Stimulated activated CD8-positive, alpha-beta memory T cell treated with anti-CD3 and anti-CD28 coated beads, Interleukin-2, amount 100 ng/mL, for 1 hour (primary cell): ENCODE data around the gene BDNF.
"Not testable (repeated sequence)": the region's sequence is repeated elsewhere in the genome, so short reads cannot be mapped to it uniquely, and the experiment has no call there.

ENCODE experiments used
- DNase-seq, 2 donors: peaks; one replicate each; pipeline ENCODE4 v3.0.0-alpha.2; 2020; ENCODE audit warnings: low read depth in 2 of 2

Gene BDNF

DNA sequence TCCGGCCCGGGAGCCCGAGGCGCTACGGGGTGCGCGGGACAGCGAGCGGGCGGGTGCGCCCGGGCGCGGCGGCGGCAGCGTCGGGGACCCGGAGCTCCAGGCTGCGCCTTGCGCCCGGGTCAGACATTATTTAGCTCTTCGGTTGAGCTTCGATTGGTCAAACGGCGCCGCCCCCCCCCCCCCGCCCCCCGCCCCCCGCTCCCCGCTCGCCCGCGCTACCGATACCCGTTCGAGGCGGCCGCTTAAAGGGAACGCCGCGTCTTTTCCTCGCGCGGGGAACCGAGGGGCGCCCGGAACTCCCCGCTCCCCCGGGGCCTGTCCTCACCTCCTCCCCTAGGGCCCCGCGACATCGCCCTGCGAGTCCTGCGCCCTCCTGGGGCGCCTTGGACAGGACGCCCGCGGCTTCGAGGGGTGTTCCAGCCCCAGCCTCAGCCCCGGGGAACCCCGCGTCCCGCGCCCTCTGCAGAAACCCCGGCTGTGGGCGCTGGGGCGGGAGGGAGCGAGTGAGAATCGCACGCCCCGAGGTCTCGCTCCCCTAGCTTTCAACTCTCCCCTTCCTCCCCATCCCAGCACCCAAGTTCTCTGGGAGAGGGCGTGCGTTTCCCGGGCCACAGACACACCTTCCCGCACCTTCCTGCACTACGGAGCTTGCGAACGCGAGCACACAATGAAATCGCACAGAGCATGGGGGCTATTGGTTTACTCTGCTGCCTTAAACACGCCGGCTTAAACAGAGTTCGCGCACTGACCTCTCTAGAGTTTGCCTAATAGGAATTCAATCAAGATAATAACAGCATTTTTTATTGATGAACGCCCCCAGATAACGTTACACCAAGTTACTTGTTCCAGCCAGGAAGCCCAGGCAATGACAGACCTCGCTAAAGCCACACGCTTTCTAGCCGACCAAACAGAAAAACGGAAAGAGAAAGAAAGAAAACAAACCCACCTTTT, at the start of gene BDNF:
Gene BDNF, minus strand, starts transcription at position 105 of the 951 bp plus-strand sequence. CDS start 41,891 bp downstream, outside the sequence.
- no peak for DNase-seq

DNA sequence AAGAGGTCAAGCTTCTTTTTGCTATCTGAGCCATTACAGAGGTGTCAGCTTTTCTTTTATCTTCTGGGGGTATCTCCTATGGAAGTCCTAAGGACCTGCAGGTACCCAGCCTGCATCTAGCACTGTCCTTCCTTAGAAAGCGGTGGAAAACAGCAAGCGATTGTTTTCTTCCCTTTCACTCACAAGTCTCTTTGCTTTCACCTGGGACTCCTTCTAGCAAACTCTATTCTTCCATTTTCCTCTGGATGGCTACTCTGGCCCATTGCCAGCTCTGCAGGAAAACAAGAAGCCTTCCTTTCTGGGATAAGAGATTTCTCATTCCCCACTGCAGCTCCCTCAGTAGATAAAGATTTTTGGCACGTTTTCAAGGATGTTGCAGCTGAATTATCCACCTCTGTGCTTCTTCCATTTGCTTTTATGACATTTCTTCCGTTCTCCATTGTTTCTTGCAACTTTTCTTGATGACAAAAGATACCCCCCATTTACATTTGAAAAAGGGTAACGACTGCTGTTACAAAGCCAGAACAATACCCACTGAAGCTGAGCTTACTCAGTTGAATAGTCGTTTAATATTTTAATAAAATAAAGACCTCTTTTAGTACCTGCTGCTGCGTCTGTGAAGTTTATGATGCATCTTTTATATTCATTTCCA, 40.2 kb upstream of the BDNF start:
- DNase-seq: no peak

DNA sequence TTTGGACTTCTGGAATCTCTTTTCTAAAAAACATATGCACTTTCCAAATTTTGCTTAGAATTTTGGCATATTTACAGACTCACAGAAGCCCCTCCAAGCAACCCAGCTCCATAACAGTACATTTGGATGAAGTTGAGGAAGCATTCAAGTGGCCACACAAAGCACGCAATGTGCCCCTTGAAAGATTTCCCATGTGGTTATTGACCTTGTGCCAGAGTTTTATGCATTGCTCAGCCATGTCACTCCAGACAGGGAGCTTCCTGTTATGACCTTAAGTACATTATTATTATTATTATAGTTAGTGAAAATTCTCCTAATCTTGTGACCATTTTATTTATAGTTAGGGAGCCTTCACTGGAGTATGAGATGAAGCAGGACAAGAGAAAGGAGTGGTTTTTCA, 35.0 kb upstream of the BDNF start:
- no peak for DNase-seq

DNA sequence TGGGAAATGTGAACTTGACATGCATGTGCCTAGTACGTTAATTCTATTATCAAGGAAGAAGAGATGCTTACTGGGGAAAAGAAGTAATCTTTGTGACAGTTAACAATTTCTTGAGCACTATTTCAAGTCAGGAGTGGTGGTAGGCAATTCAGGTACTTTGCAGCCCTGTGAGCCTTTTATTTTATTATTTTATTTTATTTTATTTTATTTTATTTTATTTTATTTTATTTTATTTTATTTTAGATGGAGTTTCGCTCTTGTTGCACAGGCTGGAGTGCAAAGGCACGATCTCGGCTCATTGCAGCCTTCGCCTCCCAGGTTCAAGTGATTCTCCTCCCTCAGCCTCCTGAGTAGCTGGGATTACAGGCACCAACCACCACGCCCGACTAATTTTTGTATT, 31.5 kb upstream of the BDNF start:
- not testable (repeated sequence) for DNase-seq

DNA sequence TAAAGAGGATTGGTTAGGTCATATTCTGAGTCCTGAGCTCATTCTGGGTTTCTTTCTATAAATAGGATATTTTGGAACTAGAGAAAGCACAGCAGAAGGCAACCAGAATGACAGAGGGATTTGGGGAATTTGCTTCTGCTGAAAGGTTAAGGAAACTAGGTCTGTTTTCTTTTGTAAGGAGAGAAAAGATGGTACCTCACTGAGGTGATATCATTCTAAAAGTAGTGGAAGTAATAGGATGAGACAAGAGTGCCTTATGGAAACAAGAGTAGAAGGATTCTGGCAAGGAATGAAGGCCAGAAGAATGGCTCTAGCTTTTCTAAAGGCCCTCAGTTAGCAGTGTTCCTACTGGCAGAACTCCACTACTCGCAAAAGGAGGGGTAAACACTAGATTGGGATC, 26.7 kb upstream of the BDNF start:
- DNase-seq: no peak

DNA sequence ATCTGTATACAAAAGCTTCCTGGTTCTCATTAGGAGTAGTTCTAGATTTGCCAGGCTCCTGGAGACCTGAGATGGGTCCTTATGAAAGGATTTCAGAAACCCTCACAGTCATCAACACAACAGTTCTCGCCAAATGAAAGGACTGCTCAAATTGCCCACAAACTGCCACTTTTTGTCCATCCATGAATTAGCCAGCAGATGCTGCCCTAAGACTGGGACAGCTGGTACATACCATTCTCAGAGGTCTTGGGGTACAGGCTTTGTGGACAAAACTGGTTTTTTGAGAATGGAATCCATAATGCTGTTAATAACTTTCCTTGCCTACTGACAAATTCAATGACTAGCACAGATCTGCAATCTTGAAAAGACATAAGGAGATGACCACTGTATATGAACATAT, 23.4 kb upstream of the BDNF start:
- DNase-seq: no peak

DNA sequence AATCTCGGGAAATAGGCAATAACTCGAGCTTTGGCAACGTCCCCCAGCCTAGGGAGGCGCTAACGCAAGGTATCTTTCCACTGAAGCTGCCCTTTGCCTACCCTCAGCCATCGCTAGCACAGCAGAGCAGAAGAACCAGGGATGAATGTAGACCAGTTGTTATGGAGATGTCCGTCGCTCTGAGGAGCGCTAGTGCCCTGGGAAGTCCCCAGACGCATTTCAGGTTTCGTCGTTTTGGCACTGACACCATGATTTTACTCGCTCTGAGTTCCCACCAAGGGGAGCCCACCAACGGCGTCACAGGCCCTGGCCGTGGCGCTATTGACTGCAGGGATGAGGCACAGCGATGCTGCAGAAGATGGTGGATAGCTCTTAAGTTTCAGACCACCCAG, 22.7 kb upstream of the BDNF start:
- DNase-seq: no peak

DNA sequence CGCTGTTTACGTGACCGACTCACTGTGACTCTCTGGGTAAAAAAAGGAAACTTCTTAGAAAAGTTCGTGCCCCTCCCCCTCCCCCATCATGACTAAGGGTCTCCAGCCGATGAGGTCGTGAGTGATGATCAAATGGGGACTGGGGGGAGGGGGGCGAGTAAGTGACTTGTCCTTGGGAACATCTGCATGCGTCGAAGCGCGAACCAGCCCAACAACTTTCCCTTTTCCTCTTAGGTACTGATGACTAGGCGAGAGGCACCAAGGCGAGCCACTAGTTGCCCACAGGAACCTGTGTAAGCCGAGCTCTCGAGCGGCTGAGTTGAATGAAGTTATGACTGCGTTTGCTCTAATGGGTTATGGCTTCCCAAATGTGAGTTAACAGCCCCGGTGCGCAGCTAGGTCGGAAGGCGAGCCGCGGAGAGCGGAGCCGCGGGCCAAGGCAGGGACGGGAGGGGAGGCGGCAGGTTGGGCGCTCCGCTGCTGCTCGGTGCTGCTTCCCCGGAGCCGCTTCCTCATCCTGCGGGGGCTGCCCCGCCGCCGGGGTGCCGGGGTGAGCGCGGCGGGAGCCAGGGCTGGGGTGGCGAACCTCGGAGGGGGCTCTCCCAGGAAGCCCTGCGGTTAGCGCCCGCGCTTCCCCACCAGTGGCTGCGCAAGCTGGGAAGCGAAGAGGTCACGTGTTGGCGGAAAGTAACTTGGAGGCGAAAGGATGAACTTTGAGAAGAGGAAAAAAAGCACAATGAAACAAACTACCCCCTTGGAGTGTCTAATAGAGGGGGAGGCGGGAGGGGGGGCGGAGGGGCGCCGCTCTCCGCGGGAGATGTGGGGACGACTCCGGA, 22.1 kb upstream of the BDNF start:
- DNase-seq: no peak

DNA sequence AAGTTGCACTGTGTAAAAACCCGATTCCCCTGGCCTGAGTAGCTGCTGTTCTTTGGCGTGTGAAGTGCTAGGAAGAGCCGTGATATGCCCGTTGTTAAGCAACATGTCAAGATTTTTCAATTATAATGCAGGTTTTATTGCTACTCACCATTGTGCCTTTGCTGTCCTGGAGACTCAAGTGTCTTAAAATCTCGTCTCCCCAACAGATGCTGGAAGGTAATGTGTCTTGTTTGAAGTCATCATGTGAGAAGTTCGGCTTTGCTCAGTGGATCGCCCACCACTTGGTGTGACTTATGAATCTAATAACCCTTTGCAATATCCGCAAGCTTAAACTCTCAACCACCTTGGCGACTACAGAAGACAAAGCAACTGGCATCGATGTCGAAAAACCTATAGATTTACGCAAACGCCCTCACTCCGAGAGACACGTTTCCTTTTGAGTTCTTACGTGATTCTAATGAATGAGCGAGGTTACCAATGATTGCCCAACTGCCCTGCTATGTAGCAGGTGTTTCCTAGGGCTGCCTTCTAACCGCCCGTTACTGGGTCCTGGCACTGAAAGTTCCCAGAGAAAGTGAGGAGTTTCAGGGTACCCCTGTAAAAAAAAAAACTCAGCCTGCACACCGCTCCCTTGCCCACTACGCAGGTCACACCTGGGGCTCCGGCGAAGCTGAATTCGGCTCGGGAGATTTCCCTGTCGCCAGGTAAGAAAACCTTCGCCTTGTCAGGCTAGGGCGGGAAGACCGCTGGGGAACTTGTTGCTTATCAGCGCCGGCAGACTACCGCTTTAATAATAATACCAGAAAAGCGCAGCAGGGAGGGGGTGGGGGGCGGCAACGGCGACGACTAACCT, 21.2 kb upstream of the BDNF start:
- DNase-seq: no peak

DNA sequence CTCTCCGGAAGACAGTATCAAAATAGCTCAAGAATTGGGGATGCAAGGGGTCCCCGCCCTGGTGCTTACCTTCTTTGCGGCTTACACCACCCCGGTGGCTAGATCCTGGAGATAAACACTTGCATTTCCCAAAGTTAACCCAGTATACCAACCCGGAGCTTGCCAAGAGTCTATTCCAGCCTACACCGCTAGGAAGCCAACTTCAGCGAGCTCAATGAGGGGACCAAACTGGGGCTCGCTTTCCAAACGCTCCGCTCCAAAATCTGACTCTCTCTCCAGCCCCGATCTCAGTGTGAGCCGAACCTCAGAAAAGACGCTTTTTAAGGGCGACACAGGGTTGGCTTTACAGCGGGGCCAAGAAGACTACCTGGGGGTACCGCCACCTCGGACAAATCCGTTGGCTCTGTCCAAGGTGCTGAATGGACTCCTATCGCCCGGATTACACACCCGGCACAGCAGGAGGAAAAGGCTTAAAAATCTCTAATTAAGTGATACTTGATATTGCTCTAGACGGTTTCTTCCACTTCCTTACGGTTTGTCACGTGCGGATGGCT, 20.1 kb upstream of the BDNF start:
- DNase-seq: no peak

DNA sequence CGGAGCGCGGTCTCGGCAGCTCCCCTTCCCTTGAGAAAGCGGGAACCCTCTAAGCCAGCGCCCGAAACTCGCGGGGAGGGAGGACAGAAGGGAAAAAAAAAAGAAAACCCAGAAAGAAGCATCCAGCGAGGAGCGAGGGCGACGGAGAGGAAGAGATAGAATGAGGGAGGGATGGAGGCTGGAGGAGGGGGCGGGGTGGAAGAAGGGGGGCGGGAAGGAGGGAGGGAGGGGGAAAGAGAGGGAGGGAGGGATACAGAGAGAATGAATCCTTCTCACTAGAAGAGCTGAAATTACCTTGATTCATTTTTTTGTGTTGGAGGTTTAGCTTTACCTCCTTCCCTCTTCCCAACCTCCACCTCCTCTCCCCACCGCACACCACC, 19.3 kb upstream of the BDNF start:
- DNase-seq: no peak

DNA sequence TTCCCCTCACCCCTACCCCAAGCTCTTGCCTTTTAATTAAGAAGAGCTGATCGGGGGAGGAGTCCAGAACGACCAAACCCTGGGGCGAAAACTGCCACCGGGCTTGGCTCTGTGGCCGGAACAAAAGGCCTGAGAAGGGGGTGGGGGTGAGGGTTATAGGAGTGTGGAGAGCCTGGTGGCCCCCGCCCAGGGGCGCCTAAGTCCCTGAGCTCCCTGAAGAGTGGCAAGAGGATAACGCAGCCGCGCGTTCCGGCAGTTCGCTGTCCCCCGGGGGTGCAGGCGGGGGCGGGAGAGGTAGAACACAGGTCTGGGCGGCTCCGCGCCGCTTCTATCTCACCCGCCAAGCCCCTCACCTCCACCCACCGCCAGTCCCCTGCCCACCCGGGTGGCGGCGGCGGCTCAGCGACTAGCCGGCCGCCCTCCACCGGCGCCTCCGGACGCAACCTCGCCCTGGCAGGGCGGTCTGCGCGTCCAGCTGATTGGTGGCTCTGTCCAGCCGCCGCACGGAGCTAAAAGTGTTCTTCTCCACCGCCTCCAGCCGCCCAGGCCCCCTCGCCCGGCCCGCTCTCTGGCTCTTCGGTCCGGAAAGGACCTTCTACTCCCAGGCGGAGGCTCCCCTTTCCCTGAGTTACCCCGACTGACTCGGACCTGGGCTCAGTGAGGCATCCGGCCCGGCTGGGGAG, 18.7 kb upstream of the BDNF start:
- DNase-seq: no peak

DNA sequence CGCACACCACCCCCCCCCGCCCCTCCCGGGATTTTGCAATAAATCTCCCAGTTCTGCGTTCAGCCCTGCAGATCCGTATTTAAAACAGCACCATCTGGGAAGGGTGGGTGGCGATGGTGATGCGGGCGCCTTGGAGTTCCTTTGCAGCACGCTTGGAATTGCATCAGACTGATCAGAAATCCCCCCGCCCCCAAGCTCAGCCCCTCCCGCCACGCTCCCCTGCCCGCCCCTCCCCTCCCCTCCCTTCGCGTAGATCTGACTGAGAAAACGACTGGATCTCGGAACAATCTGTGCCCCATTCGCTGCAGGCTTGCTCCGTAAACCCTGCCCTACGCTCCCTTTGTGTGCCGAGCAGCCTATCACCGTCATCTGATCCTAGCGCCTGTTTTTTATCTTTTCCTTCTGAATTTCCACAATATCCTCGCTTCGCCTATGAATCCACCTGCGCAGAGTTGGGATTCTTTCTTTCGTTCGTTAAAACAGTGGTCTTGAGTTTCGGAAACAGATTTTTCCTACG, 18.1 kb upstream of the BDNF start:
- DNase-seq: no peak

DNA sequence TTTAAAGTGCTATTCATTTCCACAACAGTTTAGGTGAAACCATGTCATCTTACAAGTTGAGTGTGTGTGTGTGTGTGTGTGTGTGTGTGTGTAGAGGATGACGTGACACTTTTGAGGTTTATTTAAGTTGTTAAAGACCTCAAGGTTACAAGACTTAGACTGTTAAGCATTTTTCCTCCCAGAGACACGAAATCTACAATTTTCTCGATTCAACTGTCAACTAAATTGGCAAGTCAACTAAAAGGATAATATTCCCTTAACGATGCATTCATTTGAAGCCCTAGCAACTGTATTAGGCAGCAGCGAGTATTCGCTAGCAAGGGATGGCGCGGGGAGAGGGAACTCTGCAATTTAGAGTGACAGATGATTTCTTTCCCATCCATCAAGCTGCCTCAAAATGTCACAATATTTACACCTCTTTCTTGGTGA, 17.6 kb upstream of the BDNF start:
- no peak for DNase-seq

DNA sequence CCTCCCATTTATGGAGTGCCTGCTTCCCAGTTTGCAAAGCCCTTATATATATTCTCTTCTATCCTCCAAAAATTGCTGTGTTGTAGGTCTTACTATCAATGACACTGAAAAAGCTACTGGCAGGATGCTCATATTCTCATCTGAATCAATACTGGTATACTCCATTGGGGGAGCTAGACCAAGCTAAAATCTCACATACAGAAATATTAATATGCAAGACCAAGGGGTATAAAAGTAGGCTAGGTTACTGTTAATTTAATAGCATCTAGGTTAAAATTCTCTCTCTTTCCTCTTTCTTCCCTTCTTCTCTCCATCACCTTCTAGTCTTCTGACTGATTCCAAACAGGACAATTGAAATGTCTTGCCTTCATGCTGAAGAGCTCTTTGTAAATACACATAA, 17.1 kb upstream of the BDNF start:
- no peak for DNase-seq

DNA sequence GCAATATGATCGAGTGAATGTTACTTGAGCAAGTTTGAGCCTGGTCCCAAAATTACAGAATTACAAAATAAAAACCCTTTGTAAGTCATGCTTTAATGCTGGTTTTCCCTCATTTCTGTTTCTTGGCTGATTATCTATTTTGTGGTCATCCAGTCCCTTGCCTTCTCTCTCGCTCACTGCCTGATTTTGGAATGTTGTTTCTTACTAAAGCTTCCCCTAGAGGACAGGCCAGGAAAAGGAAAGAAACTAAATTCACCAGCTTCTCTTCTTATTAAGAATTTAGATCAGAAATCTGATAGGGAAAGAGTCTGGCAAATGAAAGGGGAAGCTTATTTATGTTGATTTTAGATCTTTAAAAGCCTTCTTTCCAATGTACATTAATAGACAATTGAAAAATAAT, 16.6 kb upstream of the BDNF start:
- no peak for DNase-seq

DNA sequence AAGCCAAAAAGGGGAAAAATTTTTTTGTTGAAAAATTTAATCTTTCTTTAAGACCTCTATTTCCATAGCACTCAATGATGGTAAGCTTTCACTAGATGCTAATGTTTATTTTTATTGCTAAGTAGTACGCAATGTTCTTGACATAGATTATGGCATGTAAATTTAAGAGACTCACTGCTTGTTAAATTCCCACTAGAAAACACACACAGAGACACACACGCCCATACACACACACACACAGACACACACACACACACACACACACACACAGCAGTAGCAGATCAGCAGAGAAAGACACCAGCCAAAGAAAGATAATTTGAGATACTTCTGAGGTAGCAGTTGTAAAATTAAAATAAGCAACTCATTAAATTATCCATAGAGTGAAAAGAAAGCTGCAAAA, 16.0 kb upstream of the BDNF start:
- DNase-seq: no peak

DNA sequence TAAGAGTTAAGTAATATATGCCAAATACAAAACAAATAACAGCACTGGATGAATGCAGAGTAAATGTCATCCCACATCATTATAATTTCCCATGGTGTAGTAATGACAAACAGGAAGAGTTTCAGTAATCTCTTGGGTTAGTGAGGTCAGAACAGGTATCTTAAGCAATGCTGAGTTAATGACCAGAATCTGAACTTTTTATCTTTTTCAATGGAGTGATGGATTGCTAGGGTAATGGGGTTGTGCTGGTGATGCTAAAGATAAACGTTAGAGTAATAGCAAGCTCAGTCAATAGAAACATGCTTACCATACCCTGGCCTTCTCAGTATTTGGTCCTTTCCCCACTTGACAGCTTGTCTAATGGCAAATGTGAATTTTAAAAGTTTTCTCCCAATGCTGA, 11.5 kb upstream of the BDNF start:
- DNase-seq: no peak

DNA sequence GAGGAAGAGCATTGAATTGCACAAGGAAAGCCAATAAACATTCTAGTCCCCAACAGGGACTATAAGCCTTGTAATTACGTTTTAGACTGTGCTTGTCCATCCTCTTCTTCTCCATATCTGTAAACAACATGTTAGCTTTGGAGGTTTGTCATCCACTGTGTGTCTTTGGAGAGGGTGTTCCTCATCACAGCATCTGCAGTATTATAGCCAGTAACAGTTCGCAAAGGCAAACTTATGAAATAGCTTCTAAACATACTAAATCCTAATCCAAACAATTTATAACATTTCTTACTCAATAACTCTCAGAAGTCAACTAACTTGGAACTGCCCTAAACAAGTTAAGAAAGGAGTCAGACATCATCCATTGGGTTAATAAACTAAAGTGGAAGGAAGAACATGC, 10.3 kb upstream of the BDNF start:
- no peak for DNase-seq

DNA sequence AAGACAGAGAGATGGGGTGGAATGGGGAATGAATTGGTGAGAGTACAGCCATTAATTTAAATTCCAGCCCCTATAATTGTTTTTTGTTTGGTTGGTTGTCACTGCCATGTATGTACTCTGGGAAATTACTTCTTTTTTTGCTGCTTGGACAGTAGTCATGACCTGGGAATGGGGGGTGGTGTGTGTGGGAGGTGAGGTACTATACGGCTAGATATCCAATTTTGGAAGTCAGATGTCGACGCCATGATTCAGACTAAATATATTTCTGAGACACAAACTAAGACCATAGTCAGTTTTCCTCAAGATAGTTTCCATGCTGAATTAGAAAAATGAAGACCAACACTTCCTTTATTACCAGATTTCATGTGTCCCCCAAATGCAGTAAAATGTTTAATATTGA, 7.4 kb upstream of the BDNF start:
- DNase-seq: no peak
